HCT116 (cell line): Measurements from ENCODE around the gene SLC25A48. TPM values are rescaled to one million over a fixed set of nuclear protein-coding genes. Genes with fewer than 3 reads are reported as not detected.

Experiments
- ATAC-seq: fragments of 200-7000 bp; cut with Tn5 transposase; 2 replicates; pipeline ENCODE4 v1.9.1; 2020; ENCODE audit warnings: mild to moderate bottlenecking, moderate library complexity
- BruUV-seq: library from RNA; stranded (reverse); fragments of 400-500 nt; replicated peaks from 2 replicates; lab custom pipeline; 2021; lab: Mats Ljungman, UMichigan
- CTCF ChIA-PET: fragments of 300-600 bp; sonication (Branson Sonifier 250); formaldehyde crosslinking; loops from one replicate; lab custom pipeline; 2021; ENCODE audit warnings: antibody characterized with exemption; lab: Charles Lee
- POLR2A ChIA-PET: fragments of 300-600, 350-600 bp; sonication (Branson Sonifier 250); formaldehyde crosslinking; loops from one replicate; lab custom pipeline; 2021; ENCODE audit warnings: antibody characterized with exemption; lab: Charles Lee
- RAD21 ChIA-PET, 2 experiments: fragments of 300-600 bp; sonication (Branson Sonifier 250); formaldehyde crosslinking; loops; one replicate each; lab custom pipeline; 2023; ENCODE audit warnings: low total read pairs in 2 of 2; ENCODE audit not compliant: uncharacterized antibody in 2 of 2, unreplicated experiment in 2 of 2, low non-redundant PET in 1 of 2; lab: Charles Lee
- DNase-seq: peaks from one replicate; pipeline ENCODE4 v3.0.0-alpha.2; 2010; ENCODE audit warnings: low read depth, low spot score
- H2AFZ ChIP-seq: fragments of 200-600 bp; shearing (Covaris generic), sonication (generic); 2 replicates; pipeline ENCODE4 v1.6.1; 2017; ENCODE audit warnings: low read depth, mixed run types, mixed read lengths, antibody characterized with exemption, low read length; ENCODE audit not compliant: poor library complexity, severe bottlenecking
- H3K27ac ChIP-seq: 2 replicates; pipeline ENCODE4 v1.5.1; 2012; ENCODE audit warnings: low read depth, low read length
- H3K27me3 ChIP-seq: fragments of 200-600 bp; sonication (generic); 2 replicates; pipeline ENCODE4 v1.6.1; 2016; ENCODE audit warnings: mixed run types, low read length, mixed read lengths; ENCODE audit not compliant: insufficient read depth
- H3K36me3 ChIP-seq, 2 experiments: fragments of 200-500 bp in 1 of 2; fragments of 200-600 bp in 1 of 2; sonication (Bioruptor generic) in 1 of 2; sonication (generic) in 1 of 2; 2 replicates each; pipeline versions ENCODE4 v1.5.1 to v1.6.1; 2014 to 2016; ENCODE audit warnings: low read length in 2 of 2, inconsistent platforms in 1 of 2, mixed read lengths in 1 of 2, mixed run types in 1 of 2; ENCODE audit not compliant: insufficient read depth in 2 of 2, control insufficient read depth in 1 of 2
- H3K4me1 ChIP-seq, 2 experiments: fragments of 200-600 bp in 1 of 2; sonication (generic) in 1 of 2; 2 replicates each; pipeline versions ENCODE4 v1.5.1 to v1.6.1; 2012 to 2017; ENCODE audit warnings: low read length in 2 of 2, inconsistent platforms in 1 of 2, mild to moderate bottlenecking in 1 of 2, mixed read lengths in 1 of 2, mixed run types in 1 of 2, moderate library complexity in 1 of 2; ENCODE audit not compliant: insufficient read depth in 2 of 2, control insufficient read depth in 1 of 2
- H3K4me2 ChIP-seq: fragments of 200-600 bp; sonication (generic); 2 replicates; pipeline ENCODE4 v1.6.1; 2017; ENCODE audit warnings: mixed run types, low read length, mixed read lengths
- H3K4me3 ChIP-seq, 2 experiments: fragments of 200-600 bp in 1 of 2; sonication (generic) in 1 of 2; replicated peaks in 1 of 2; 2 replicates each; pipeline ENCODE4 v1.5.1; 2011 to 2016; ENCODE audit warnings: low read length in 2 of 2, control low read depth in 1 of 2, low read depth in 1 of 2, mild to moderate bottlenecking in 1 of 2, mixed read lengths in 1 of 2, mixed run types in 1 of 2
- H3K79me2 ChIP-seq: fragments of 200-600 bp; sonication (generic); 2 replicates; pipeline ENCODE4 v1.6.1; 2017; ENCODE audit warnings: mild to moderate bottlenecking, mixed run types, low read length, moderate library complexity, mixed read lengths; ENCODE audit not compliant: insufficient read depth
- H3K9ac ChIP-seq: fragments of 200-600 bp; sonication (generic); 2 replicates; pipeline ENCODE4 v1.6.1; 2016; ENCODE audit warnings: low read length, mixed read lengths
- H3K9me2 ChIP-seq: fragments of 200-600 bp; sonication (generic), shearing (Covaris generic); 2 replicates; pipeline ENCODE4 v1.6.1; 2017; ENCODE audit warnings: mixed run types, mild to moderate bottlenecking, moderate library complexity; ENCODE audit not compliant: insufficient read depth
- H3K9me3 ChIP-seq, 2 experiments: fragments of 200-500 bp in 1 of 2; fragments of 200-600 bp in 1 of 2; sonication (Bioruptor generic) in 1 of 2; sonication (generic) in 1 of 2; 2 replicates each; pipeline ENCODE4 v1.6.1; 2014 to 2017; ENCODE audit warnings: low read length in 2 of 2, mixed read lengths in 2 of 2, inconsistent platforms in 1 of 2, low read depth in 1 of 2, mild to moderate bottlenecking in 1 of 2, mixed run types in 1 of 2, moderate library complexity in 1 of 2; ENCODE audit not compliant: control insufficient read depth in 1 of 2, insufficient read depth in 1 of 2
- H4K20me1 ChIP-seq: fragments of 200-600 bp; sonication (generic), shearing (Covaris generic); 2 replicates; pipeline ENCODE4 v1.6.1; 2017; ENCODE audit warnings: mixed run types, mild to moderate bottlenecking, moderate library complexity; ENCODE audit not compliant: insufficient read depth
- CEBPB ChIP-seq: IDR thresholded peaks from 2 replicates; pipeline ENCODE4 v1.6.1; 2012; ENCODE audit warnings: low read depth
- EGR1 ChIP-seq: IDR thresholded peaks from 2 replicates; pipeline ENCODE4 v1.6.1; 2012; ENCODE audit warnings: low read depth
- ELF1 ChIP-seq: IDR thresholded peaks from 2 replicates; pipeline ENCODE4 v1.6.1; 2012; ENCODE audit warnings: low read depth, borderline replicate concordance
- MAX ChIP-seq: IDR thresholded peaks from 2 replicates; pipeline ENCODE4 v1.6.1; 2012
- POLR2A ChIP-seq: IDR thresholded peaks from 2 replicates; pipeline ENCODE4 v1.7.0; 2011; ENCODE audit warnings: borderline replicate concordance; ENCODE audit not compliant: insufficient read depth, insufficient read length; ENCODE audit errors: extremely low read depth
- POLR2AphosphoS5 ChIP-seq: IDR thresholded peaks from 2 replicates; pipeline ENCODE4 v1.6.1; 2011; ENCODE audit warnings: mild to moderate bottlenecking, low read depth, low read length, moderate library complexity
- RAD21 ChIP-seq: IDR thresholded peaks from 2 replicates; pipeline ENCODE4 v1.6.1; 2012; ENCODE audit warnings: low read depth, mild to moderate bottlenecking
- REST ChIP-seq: IDR thresholded peaks from 2 replicates; pipeline ENCODE4 v1.6.1; 2012; ENCODE audit warnings: low read depth
- YY1 ChIP-seq: IDR thresholded peaks from 2 replicates; pipeline ENCODE4 v1.6.1; 2011; ENCODE audit warnings: low read length, low read depth, moderate library complexity, mild to moderate bottlenecking; ENCODE audit not compliant: insufficient replicate concordance; ENCODE audit errors: extremely low read depth
- intact Hi-C: fragments of 100-400 bp; cut with micrococcal nuclease; formaldehyde crosslinking; loops from 2 replicates; pipeline ENCODE4 v1.10.0; 2022
- total RNA-seq: library from RNA; stranded (reverse); gene quantifications from one replicate; pipeline ENCODE4 v1.2.1, GENCODE V29; 2021; ENCODE audit not compliant: unreplicated experiment
- TF ChIP-seq, protein P1 (sequence below), 3 experiments: fragments of 200-600 bp in 1 of 3; sonication (generic) in 1 of 3; IDR thresholded peaks in 2 of 3; conservative IDR thresholded peaks in 1 of 3; 2 replicates each; pipeline ENCODE4 v1.5.1; 2012 to 2017; ENCODE audit warnings: low read depth in 2 of 3, low read length in 2 of 3, antibody characterized with exemption in 1 of 3, borderline replicate concordance in 1 of 3, control low read depth in 1 of 3, mild to moderate bottlenecking in 1 of 3, mixed read lengths in 1 of 3, mixed run types in 1 of 3, moderate library complexity in 1 of 3; ENCODE audit not compliant: insufficient read depth in 1 of 3

SLC25A48 gene
- total RNA-seq, 1 experiment from 2014 or later: 2.8 TPM

DNA sequence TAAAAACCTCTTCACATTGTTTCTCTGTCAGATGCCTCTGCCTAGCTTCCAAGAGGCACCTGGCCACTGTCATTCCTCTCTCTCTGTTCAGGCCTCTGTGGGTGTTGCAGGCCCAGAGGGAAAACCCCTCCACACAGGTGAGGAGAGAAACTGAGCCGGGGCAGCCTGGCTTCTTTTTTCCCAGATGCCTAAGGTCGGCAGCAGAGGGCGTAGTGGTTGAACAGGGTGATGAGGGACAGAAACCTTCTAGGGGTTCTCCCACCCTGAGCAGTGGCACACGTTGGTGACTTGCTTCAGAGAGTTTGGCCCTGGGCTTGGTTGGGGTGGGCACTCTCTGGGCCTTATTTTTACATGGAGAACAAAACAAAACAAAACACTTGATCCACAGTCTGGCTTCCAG, 49.0 kb downstream of the SLC25A48 start:
- no peak overlapping the region for H3K4me2 ChIP-seq
- H3K79me2 ChIP-seq: no peaks in the 10 kb centered on the region
- no peaks in the 10 kb centered on the region; the same call in 1 of the 2 replicates for H3K27me3 ChIP-seq
- POLR2A ChIA-PET: no interaction called here
- H4K20me1 ChIP-seq: no peaks in the 10 kb centered on the region
- H3K9ac ChIP-seq: no peak overlapping the region
- H3K36me3 ChIP-seq: no peaks in the 10 kb centered on the region
- H2AFZ ChIP-seq: no peak overlapping the region
- intact Hi-C loops: loop anchor here (5.0 kb wide), 1 partner anchor 321 kb away; no protein-coding TSS in a partner anchor
- H3K4me1 ChIP-seq: peaks cover 21 to 29% of the 10 kb centered on the region in 2 experiments; a peak in 3 of 4 replicates
- BruUV-seq: no TSS peak
- no peak overlapping the region for H3K27ac ChIP-seq
- CTCF ChIA-PET: interaction anchor here (0.7 to 1.3 kb wide), 2 partner anchors 317 to 322 kb away, joined by 4 to 5 read pairs; no protein-coding TSS in a partner anchor
- RAD21 ChIA-PET: no interaction called here
- ATAC-seq (peak; percentile 16; the same call in 1 of the 2 replicates), DNase-seq (no peak)
- H3K9me2 ChIP-seq: no peaks in the 10 kb centered on the region
- no peak overlapping the region for H3K4me3 ChIP-seq
- TF ChIP-seq RAD21: peak; percentile 25; the same call in 1 of the 2 replicates
- no peak for TF ChIP-seq EGR1
- no peak for TF ChIP-seq CEBPB
- TF ChIP-seq, protein P1, sequence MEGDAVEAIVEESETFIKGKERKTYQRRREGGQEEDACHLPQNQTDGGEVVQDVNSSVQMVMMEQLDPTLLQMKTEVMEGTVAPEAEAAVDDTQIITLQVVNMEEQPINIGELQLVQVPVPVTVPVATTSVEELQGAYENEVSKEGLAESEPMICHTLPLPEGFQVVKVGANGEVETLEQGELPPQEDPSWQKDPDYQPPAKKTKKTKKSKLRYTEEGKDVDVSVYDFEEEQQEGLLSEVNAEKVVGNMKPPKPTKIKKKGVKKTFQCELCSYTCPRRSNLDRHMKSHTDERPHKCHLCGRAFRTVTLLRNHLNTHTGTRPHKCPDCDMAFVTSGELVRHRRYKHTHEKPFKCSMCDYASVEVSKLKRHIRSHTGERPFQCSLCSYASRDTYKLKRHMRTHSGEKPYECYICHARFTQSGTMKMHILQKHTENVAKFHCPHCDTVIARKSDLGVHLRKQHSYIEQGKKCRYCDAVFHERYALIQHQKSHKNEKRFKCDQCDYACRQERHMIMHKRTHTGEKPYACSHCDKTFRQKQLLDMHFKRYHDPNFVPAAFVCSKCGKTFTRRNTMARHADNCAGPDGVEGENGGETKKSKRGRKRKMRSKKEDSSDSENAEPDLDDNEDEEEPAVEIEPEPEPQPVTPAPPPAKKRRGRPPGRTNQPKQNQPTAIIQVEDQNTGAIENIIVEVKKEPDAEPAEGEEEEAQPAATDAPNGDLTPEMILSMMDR (IDR thresholded peaks at IDR 0.05 in 2 of 3, conservative IDR thresholded peaks at IDR 0.05 in 1 of 3; ENCODE audit: borderline replicate concordance in 1 of 3, insufficient read depth in 1 of 3, low read depth in 2 of 3, low read length in 2 of 3): peak; percentile 21 to 59 (median 57); a peak in 4 of 6 replicates
- no peak for TF ChIP-seq MAX
- H3K9me3 ChIP-seq: no peaks in the 10 kb centered on the region

- no peak overlapping the region for H3K27ac ChIP-seq
- no peak overlapping the region for H2AFZ ChIP-seq
- ChIA-PET POLR2A (no interaction called here), RAD21 (no interaction called here), CTCF (no interaction called here)
- no peaks in the 10 kb centered on the region for H4K20me1 ChIP-seq
- H3K79me2 ChIP-seq: no peaks in the 10 kb centered on the region
- H3K4me1 ChIP-seq: peaks cover 21 to 27% of the 10 kb centered on the region in 2 experiments; a peak in 3 of 4 replicates
- no peak overlapping the region for H3K9ac ChIP-seq
- H3K9me2 ChIP-seq: no peaks in the 10 kb centered on the region
- DNase-seq (no peak), ATAC-seq (no peak)
- no peaks in the 10 kb centered on the region; the same call in 1 of the 2 replicates for H3K27me3 ChIP-seq
- H3K4me2 ChIP-seq: no peak overlapping the region
- H3K4me3 ChIP-seq: no peak overlapping the region
- no peaks in the 10 kb centered on the region for H3K36me3 ChIP-seq
- H3K9me3 ChIP-seq: no peaks in the 10 kb centered on the region
- BruUV-seq: no TSS peak
- intact Hi-C loops: no loop called here
- TF ChIP-seq REST (no peak), POLR2A (no peak), POLR2AphosphoS5 (no peak), ELF1 (no peak), YY1 (no peak)
- TF ChIP-seq, protein P1 (IDR thresholded peaks at IDR 0.05 in 2 of 3, conservative IDR thresholded peaks at IDR 0.05 in 1 of 3; ENCODE audit: borderline replicate concordance in 1 of 3, insufficient read depth in 1 of 3, low read depth in 2 of 3, low read length in 2 of 3): no peak
Measured at GRCh38 chr5:135885031-135885430, 50.6 kb downstream of the SLC25A48 start.
